GM19324 (cell line): ENCODE data around the gene TTLL12.

Source experiments
- ATAC-seq: cut with Tn5 transposase; IDR thresholded peaks from one replicate; pipeline ENCODE4 v1.9.1; 2021; ENCODE audit warnings: mild to moderate bottlenecking, moderate library complexity; ENCODE audit not compliant: unreplicated experiment, low FRiP score

The TTLL12 gene

GRCh38 chr22:43174941-43175531 lies 11.9 kb downstream of the TTLL12 start:
- no peak for ATAC-seq

- no peak for ATAC-seq
These were observed 12.8 kb downstream of the TTLL12 start for GRCh38 chr22:43173976-43174720.

- ATAC-seq, result no peak
These were observed 13.4 kb downstream of the TTLL12 start for GRCh38 chr22:43173566-43173965.

GRCh38 chr22:43172191-43172590 lies 14.7 kb downstream of the TTLL12 start:
- no peak for ATAC-seq

GRCh38 chr22:43171607-43172006 lies 15.3 kb downstream of the TTLL12 start:
- ATAC-seq, result no peak

GRCh38 chr22:43171019-43171491 lies 15.9 kb downstream of the TTLL12 start:
- ATAC-seq, result no peak

GRCh38 chr22:43170131-43170480 lies 16.8 kb downstream of the TTLL12 start:
- ATAC-seq, result no peak

- no peak for ATAC-seq
These were observed 17.4 kb downstream of the TTLL12 start for GRCh38 chr22:43169310-43170130.

- ATAC-seq, result no peak
These were observed 18.2 kb downstream of the TTLL12 start for GRCh38 chr22:43168471-43169309.

GRCh38 chr22:43167001-43167589 lies 19.8 kb downstream of the TTLL12 start:
- no peak for ATAC-seq

GRCh38 chr22:43166132-43166930 lies 20.6 kb downstream of the TTLL12 start:
- ATAC-seq, result no peak

- ATAC-seq, result no peak
These were observed 22.3 kb downstream of the TTLL12 start for GRCh38 chr22:43164636-43165035.

- no peak for ATAC-seq
These were observed 23.6 kb downstream of the TTLL12 start for GRCh38 chr22:43163241-43163795.

GRCh38 chr22:43162412-43163150 lies 24.4 kb downstream of the TTLL12 start:
- ATAC-seq, result no peak

- no peak for ATAC-seq
These were observed 26.3 kb downstream of the TTLL12 start for GRCh38 chr22:43160497-43161126.

- ATAC-seq, result no peak
These were observed 27.3 kb downstream of the TTLL12 start for GRCh38 chr22:43159484-43160178.

GRCh38 chr22:43158778-43159483 lies 28.0 kb downstream of the TTLL12 start:
- ATAC-seq, result no peak
